GM12891 (cell line): Measurements from ENCODE around the gene WNT9A.

Experiments
- DNase-seq: peaks from one replicate; pipeline ENCODE4 v3.0.0; 2011; ENCODE audit warnings: low spot score; ENCODE audit not compliant: insufficient read length
- FAIRE-seq: peaks from 2 replicates; lab custom pipeline; 2011; peaks lifted over from hg19 to GRCh38; lab: Jason Lieb, UNC
- PAX5 ChIP-seq: IDR thresholded peaks from 2 replicates; pipeline ENCODE4 v1.6.1; 2011; ENCODE audit warnings: low read length, moderate library complexity, mild to moderate bottlenecking; ENCODE audit not compliant: insufficient read depth, severe bottlenecking
- POLR2A ChIP-seq: IDR thresholded peaks from 2 replicates; pipeline ENCODE4 v1.6.1; 2011; ENCODE audit warnings: low read depth, low read length, control low read depth
- POLR2AphosphoS5 ChIP-seq: IDR thresholded peaks from 2 replicates; pipeline ENCODE4 v1.6.1; 2011; ENCODE audit warnings: low read depth, low read length, control low read depth
- POU2F2 ChIP-seq: IDR thresholded peaks from 2 replicates; pipeline ENCODE4 v1.6.1; 2011; ENCODE audit warnings: low read depth, mild to moderate bottlenecking, control low read depth, low read length, moderate library complexity
- SPI1 ChIP-seq: IDR thresholded peaks from 2 replicates; pipeline ENCODE4 v1.6.1; 2011; ENCODE audit warnings: low read depth, low read length, control low read depth
- TAF1 ChIP-seq: IDR thresholded peaks from 2 replicates; pipeline ENCODE4 v1.6.1; 2011; ENCODE audit warnings: low read depth, low read length, control low read depth

The WNT9A gene

DNA sequence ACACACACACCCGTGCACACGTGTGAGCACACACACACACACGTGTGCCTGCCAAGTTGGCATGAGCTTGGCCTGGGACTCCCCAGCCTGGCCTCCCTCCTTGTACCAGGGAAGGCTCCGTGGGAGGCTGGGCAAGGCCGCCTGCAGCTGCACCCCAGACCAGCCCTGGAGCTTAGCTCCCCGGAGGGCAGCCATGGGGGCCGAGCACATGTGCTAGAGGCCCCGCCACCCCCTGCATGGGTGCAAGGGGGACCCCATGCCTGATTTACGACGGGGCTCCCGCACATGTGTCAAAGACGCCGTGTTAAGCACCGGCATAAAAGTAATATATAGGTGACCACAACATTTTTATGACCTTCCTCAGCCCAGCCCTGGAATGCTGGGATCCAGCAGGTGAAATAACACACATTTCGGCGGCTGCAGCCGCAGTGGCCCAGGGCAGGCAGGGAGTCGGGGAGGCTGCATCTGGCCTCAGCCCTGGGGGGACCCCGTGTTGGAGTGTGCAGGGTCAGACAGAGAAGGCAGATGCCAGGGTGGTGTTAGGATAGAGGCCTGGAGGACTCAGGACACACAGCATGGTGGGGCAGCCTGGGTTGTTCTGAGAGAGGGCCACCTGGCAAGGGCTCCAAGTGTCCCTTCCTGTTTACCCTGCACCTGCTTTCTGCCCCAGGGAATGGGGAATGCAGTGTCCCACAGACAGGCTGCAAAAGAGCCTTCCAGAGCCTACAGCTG lies 56.3 kb downstream of the WNT9A start:
- TF ChIP-seq PAX5 (no peak), POU2F2 (no peak), TAF1 (no peak), POLR2A (no peak), SPI1 (no peak), POLR2AphosphoS5 (no peak)
- FAIRE-seq (no peak), DNase-seq (peak; percentile 14)

DNA sequence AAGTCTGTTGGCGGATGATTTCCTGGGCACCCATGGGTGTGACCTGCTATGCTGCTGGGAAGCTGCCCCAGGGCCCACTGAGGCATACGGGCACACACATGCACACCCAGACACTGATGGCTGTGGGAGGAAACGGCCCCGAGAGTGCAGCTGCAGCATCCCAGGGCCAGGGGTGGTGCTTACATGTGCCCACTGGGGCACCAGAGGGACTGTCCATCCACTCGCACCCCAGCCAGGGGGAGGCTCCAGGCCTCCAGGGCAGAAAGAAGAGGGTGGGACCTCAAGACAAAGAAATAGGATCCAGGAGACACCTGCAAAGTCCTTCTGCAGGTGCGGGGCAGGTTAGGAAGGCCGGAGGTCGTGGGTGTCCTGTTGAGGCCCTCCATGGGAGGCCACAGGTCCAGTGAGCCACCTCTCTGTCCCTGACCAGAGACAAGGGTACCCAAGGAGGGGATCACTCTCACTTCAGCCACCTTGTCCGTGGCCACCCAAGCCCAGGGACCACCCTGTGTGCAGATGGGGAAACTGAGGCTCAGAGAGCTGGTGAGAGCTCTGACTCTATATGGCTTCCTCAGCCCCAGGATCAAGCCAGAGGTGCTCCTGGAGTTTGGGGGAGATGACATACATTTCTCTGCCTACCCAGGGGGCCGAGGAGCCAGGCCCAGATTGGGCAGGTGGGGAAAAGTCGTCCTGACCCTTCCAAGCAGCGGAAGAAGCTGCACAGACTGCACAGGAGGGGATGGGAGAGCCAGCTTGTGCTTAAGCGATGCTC lies 57.1 kb downstream of the WNT9A start:
- no peak for FAIRE-seq
- TF ChIP-seq POLR2AphosphoS5, result no peak
- no peak for TF ChIP-seq TAF1
- no peak for TF ChIP-seq PAX5
- TF ChIP-seq POU2F2, result no peak
- TF ChIP-seq POLR2A, result no peak
- no peak for TF ChIP-seq SPI1
- peak; percentile 16 for DNase-seq

DNA sequence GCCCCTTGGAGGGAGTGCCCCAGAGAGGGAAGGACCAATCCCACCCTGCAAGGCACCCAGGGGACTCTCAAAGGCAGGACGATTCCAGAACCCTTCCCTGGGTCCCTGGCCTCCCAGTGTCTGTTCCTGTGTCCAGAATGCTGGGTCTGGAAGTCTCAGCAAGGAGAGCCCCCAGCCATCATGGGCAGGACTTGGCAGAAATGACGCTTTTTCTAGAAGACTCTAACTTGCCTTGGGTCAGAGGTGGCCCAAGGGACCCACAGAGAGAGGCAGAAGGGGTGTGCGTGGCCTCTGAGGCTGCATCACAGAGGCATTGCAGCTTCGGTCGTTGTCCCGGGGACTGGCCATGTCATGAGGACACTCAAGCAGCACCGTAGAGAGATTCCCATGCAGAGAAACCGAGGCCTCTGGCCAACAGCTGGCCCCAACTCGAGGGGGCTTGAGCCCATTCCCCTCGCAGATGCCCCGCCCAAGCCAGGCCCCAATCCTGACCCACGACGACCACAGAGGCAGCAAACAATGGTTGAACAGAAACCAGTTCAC lies 57.8 kb downstream of the WNT9A start:
- DNase-seq, result no peak
- no peak for FAIRE-seq
- TF ChIP-seq POLR2AphosphoS5 (no peak), SPI1 (no peak), POLR2A (no peak), TAF1 (no peak), POU2F2 (no peak), PAX5 (no peak)

DNA sequence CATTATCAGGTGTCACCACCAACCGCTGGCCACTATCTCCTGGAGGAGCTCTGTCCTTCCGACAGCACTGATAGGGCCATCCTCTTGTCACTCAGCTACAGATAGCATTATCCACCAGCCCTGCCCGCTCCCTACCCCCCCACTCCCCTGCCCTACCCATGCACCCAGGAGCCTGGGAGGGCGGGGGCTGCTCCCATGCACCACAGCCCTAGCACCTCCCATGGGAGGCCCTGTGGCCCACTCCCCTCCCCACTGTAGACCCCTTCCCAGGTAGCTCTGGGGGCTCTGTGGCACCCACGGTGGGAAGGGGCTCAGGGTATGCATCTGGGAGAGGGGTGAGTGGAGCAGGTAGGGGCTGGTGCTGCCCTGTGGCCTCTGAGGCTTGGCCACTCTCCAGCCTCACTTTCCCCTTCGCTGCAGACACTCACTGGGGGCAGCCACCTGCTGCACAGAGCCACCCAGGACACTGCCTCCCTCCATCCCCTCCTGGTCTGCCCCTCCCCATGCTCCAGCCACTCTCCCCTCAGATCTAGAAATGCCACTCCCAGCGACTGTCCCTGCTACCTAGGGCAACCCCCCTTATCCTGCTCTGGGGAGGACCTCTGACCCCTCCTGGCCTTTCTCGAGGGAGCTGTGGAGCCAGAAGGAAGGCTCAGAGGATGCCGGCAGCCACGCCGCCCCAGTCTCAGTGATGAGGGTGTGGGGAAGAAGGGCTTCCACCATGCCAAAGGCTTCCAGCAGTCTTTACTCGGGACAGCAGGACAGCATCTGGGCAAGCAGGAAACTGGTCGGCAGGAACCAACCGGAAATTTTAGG lies 58.5 kb downstream of the WNT9A start:
- DNase-seq (peak; percentile 16), FAIRE-seq (no peak)
- TF ChIP-seq POLR2AphosphoS5 (no peak), PAX5 (no peak), POLR2A (no peak), TAF1 (no peak), SPI1 (no peak), POU2F2 (no peak)

DNA sequence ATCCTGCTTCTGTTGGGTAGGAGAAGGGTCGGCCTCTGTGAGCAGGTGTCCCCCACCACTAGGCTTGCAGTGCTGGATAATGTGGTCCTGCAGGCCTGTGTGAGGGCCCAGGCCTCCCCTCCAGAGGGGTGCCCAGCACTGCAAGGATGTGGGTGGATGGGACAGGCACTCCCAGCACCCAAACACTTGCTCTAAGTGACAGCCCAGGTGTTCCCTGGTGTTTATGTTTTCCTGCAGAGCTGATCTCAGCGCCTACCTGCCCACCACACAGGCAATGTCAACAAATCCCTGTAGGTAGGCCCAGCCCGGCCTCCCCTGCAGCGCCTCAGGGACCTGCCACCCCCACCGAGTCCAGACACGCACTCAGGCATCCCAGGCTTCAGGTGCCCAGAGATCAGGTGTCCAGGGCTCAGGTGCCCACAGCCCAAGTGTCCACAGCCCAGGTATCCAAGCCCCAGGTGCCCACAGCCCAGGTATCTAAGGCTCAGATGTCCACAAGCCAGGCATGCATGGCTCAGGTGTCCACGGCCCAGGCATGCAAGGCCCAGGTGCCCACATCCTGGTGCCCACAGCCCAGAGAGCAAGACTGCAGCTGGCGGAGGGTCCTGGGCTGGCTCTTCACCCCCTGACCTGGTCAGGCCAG lies 59.2 kb downstream of the WNT9A start:
- TF ChIP-seq POLR2A (no peak), TAF1 (no peak), POLR2AphosphoS5 (no peak)
- peak; percentile 10 for DNase-seq
- no peak for FAIRE-seq

DNA sequence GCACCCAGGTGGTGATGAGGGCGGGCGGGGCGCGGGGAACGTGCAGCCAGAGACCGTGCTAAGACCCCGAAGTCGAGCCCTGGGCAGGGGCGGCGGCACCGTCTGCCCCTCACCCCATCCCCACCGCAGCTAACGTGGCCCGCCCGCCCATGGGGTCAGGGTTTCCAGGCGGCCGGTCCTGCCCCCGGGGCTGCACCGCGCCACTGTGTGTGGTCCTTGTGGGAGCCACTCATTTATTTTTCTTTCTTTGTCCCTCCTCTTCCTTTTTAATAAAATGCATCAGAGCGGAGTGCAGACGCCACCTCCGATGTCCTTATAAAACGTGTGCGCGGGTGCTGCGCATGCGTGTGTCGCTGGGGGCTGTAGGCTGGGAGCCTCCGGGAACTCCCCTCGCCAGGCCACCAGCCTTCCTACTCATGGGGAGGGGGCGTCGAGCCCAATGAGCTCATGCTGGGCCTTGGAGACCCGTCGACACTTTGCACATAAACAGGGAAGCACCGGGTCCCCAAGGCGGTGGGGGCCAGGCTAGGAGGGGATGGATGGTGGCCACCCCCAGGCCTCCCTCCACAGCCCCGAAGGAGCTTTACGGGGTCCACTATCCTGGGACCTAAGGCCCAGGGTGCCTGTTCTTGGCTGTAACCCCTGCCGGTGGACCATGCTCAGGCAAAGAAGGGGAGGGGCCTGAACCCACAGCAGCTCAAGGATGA lies 59.9 kb downstream of the WNT9A start:
- DNase-seq, result peak; percentile 32
- TF ChIP-seq SPI1 (no peak), POU2F2 (no peak), POLR2AphosphoS5 (no peak), PAX5 (no peak), POLR2A (no peak), TAF1 (no peak)
- FAIRE-seq, result no peak

DNA sequence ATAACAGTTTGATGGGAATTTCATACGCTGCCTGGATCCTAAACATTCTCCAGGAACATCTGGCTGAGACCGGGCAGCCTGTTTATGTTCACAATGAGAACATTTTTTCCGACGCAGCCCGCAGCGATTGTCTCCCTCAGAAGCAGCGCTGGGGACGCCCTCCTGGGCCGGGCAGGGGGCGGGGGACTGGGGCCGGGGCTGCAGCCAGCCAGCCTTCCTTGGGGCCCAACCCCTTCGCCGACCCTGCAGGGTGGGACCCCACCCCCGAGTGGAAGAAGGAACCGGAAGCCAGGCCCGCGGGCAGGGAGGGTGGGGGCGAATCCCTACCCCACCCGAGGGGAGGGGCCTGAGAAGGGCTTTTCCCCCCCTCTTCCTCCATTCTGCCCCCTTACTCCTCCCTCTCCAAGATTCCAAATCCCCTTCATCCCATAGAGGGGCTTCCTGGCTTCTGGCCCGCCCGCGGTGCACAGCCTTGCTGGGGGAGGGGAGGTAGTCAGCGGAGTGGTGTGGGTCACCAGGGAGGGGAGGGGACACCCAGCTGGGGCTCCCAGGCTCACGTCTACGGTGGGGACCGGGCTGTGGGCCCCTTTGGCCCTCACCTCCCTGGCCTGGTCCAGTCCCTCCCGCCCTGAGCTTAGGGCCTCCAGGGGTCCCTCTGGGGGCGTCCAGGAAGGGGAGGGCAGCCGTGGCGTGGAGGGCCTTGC lies 60.6 kb downstream of the WNT9A start:
- peak; percentile 20 for DNase-seq
- FAIRE-seq, result no peak
- no peak for TF ChIP-seq POLR2A
- TF ChIP-seq POLR2AphosphoS5, result no peak
- no peak for TF ChIP-seq SPI1
- no peak for TF ChIP-seq POU2F2
- no peak for TF ChIP-seq PAX5
- no peak for TF ChIP-seq TAF1
